ENCODE data around the gene TFB1M.

TFB1M gene

GRCh38 chr6:155212616-155213380 lies 101.5 kb downstream of the TFB1M start:
- FAIRE-seq: peak; percentile 94
- peak; percentile 69 for DNase-seq (ENCODE audit: low spot score)

GRCh38 chr6:155212106-155212505 lies 102.2 kb downstream of the TFB1M start:
- DNase-seq (ENCODE audit: low spot score): no peak
- FAIRE-seq: no peak

GRCh38 chr6:155207223-155207622 lies 107.1 kb downstream of the TFB1M start:
- DNase-seq (ENCODE audit: low spot score): no peak
- FAIRE-seq: no peak

All from urothelium cell line (cell line).